H54 (cell line): ENCODE data around the gene DNAH1.

Source experiments
- DNase-seq: peaks from one replicate; pipeline ENCODE4 v3.0.0; 2011; ENCODE audit warnings: low spot score, mixed read lengths; ENCODE audit not compliant: insufficient read length
- FAIRE-seq: peaks from 3 replicates; lab custom pipeline; 2011; peaks lifted over from hg19 to GRCh38; lab: Jason Lieb, UNC
- POLR2A ChIP-seq: IDR thresholded peaks from 2 replicates; pipeline ENCODE4 v1.6.1; 2011; ENCODE audit warnings: low read depth, mild to moderate bottlenecking, low read length

The DNAH1 gene

GRCh38 chr3:52404391-52404790 is 88.3 kb downstream of the DNAH1 start:
- TF ChIP-seq POLR2A = no peak
- FAIRE-seq (no peak), DNase-seq (no peak)

- no peak for TF ChIP-seq POLR2A
- DNase-seq (no peak), FAIRE-seq (no peak)
Observed at GRCh38 chr3:52405066-52405465, 88.9 kb downstream of the DNAH1 start.

- DNase-seq (no peak), FAIRE-seq (no peak)
- TF ChIP-seq POLR2A = no peak
Observed at GRCh38 chr3:52405601-52406110, 89.5 kb downstream of the DNAH1 start.

GRCh38 chr3:52406231-52406661 is 90.1 kb downstream of the DNAH1 start:
- TF ChIP-seq POLR2A = no peak
- DNase-seq (no peak), FAIRE-seq (no peak)

- DNase-seq = no peak
- FAIRE-seq = no peak
- TF ChIP-seq POLR2A = no peak
Observed at GRCh38 chr3:52406791-52407510, 90.8 kb downstream of the DNAH1 start.

GRCh38 chr3:52407779-52408178 is 91.7 kb downstream of the DNAH1 start:
- DNase-seq (no peak), FAIRE-seq (no peak)
- TF ChIP-seq POLR2A = no peak

GRCh38 chr3:52408466-52408865 is 92.3 kb downstream of the DNAH1 start:
- TF ChIP-seq POLR2A = no peak
- no peak for DNase-seq
- no peak for FAIRE-seq

- no peak for FAIRE-seq
- no peak for DNase-seq
- no peak for TF ChIP-seq POLR2A
Observed at GRCh38 chr3:52415800-52416199, 99.7 kb downstream of the DNAH1 start.

GRCh38 chr3:52420388-52420787 is 104.3 kb downstream of the DNAH1 start:
- no peak for TF ChIP-seq POLR2A
- FAIRE-seq = no peak
- DNase-seq = no peak

GRCh38 chr3:52422669-52423068 is 106.5 kb downstream of the DNAH1 start:
- no peak for DNase-seq
- FAIRE-seq = no peak
- no peak for TF ChIP-seq POLR2A

GRCh38 chr3:52423173-52423572 is 107.1 kb downstream of the DNAH1 start:
- FAIRE-seq = no peak
- TF ChIP-seq POLR2A = no peak
- DNase-seq = no peak

GRCh38 chr3:52428151-52429005 is 112.3 kb downstream of the DNAH1 start:
- peak; percentile 57 for DNase-seq
- no peak for TF ChIP-seq POLR2A
- FAIRE-seq = peak; percentile 80

GRCh38 chr3:52429031-52429430 is 112.9 kb downstream of the DNAH1 start:
- no peak for TF ChIP-seq POLR2A
- DNase-seq (no peak), FAIRE-seq (no peak)

- DNase-seq (no peak), FAIRE-seq (no peak)
- no peak for TF ChIP-seq POLR2A
Observed at GRCh38 chr3:52429779-52430415, 113.8 kb downstream of the DNAH1 start.

GRCh38 chr3:52430416-52430810 is 114.3 kb downstream of the DNAH1 start:
- no peak for DNase-seq
- FAIRE-seq = no peak
- TF ChIP-seq POLR2A = no peak
